Measurements from ENCODE around the gene MRAP. TPM values are rescaled to one million over a fixed set of nuclear protein-coding genes. Genes with fewer than 3 reads are reported as not detected.
"Not testable (repeated sequence)": the region's sequence is repeated elsewhere in the genome, so short reads cannot be mapped to it uniquely, and the experiment has no call there.

MRAP gene
- total RNA-seq (2014; rRNA removed; shearing (Covaris generic); ENCODE audit: low replicate concordance) = not detected in 2 replicates

GRCh38 chr21:32298658-32299081 lies at the start of gene MRAP:
TSS of gene MRAP (plus strand) at chr21:32298855. CDS start at chr21:32298972, 117 bp downstream.
- no peak for DNase-seq (ENCODE audit: low read depth)
- in situ Hi-C loops (cut with HindIII; ENCODE audit: low pct_unique_long_range_greater_than_20kb, low sequenced_read_pairs) = no loop called here

GRCh38 chr21:32249511-32250280 lies 49.0 kb upstream of the MRAP start:
- no peak for DNase-seq (ENCODE audit: low read depth)
- in situ Hi-C loops (cut with HindIII; ENCODE audit: low pct_unique_long_range_greater_than_20kb, low sequenced_read_pairs) = no loop called here

- no peak for DNase-seq (ENCODE audit: low read depth)
- in situ Hi-C loops (cut with HindIII; ENCODE audit: low pct_unique_long_range_greater_than_20kb, low sequenced_read_pairs) = no loop called here
Measured at GRCh38 chr21:32252136-32252535, 46.5 kb upstream of the MRAP start.

GRCh38 chr21:32253215-32253641 lies 45.4 kb upstream of the MRAP start:
- DNase-seq (ENCODE audit: low read depth) = no peak
- in situ Hi-C loops (cut with HindIII; ENCODE audit: low pct_unique_long_range_greater_than_20kb, low sequenced_read_pairs) = no loop called here

- in situ Hi-C loops (cut with HindIII; ENCODE audit: low pct_unique_long_range_greater_than_20kb, low sequenced_read_pairs) = no loop called here
- peak; percentile 55 for DNase-seq (ENCODE audit: low read depth)
Measured at GRCh38 chr21:32256251-32256650, 42.4 kb upstream of the MRAP start.

GRCh38 chr21:32256873-32257620 lies 41.6 kb upstream of the MRAP start:
- in situ Hi-C loops (cut with HindIII; ENCODE audit: low pct_unique_long_range_greater_than_20kb, low sequenced_read_pairs) = no loop called here
- peak; percentile 89 for DNase-seq (ENCODE audit: low read depth)

GRCh38 chr21:32257962-32258785 lies 40.5 kb upstream of the MRAP start:
- in situ Hi-C loops (cut with HindIII; ENCODE audit: low pct_unique_long_range_greater_than_20kb, low sequenced_read_pairs) = no loop called here
- DNase-seq (ENCODE audit: low read depth) = peak; percentile 81

- DNase-seq (ENCODE audit: low read depth); in situ Hi-C loops (cut with HindIII; ENCODE audit: low pct_unique_long_range_greater_than_20kb, low sequenced_read_pairs): not testable (repeated sequence)
Measured at GRCh38 chr21:32258786-32259048, 39.9 kb upstream of the MRAP start.

- in situ Hi-C loops (cut with HindIII; ENCODE audit: low pct_unique_long_range_greater_than_20kb, low sequenced_read_pairs) = no loop called here
Measured at GRCh38 chr21:32260130-32260529, 38.5 kb upstream of the MRAP start.

GRCh38 chr21:32261929-32262328 lies 36.7 kb upstream of the MRAP start:
- DNase-seq (ENCODE audit: low read depth) = no peak
- in situ Hi-C loops (cut with HindIII; ENCODE audit: low pct_unique_long_range_greater_than_20kb, low sequenced_read_pairs) = no loop called here

More at GRCh38 chr21:32260130-32260529, 38.5 kb upstream of the MRAP start:
- DNase-seq (ENCODE audit: low read depth) = no peak

GRCh38 chr21:32265321-32265720 lies 33.3 kb upstream of the MRAP start:
- in situ Hi-C loops (cut with HindIII; ENCODE audit: low pct_unique_long_range_greater_than_20kb, low sequenced_read_pairs); DNase-seq (ENCODE audit: low read depth): not testable (repeated sequence)

GRCh38 chr21:32270748-32271147 lies 27.9 kb upstream of the MRAP start:
- no peak for DNase-seq (ENCODE audit: low read depth)
- in situ Hi-C loops (cut with HindIII; ENCODE audit: low pct_unique_long_range_greater_than_20kb, low sequenced_read_pairs) = no loop called here

GRCh38 chr21:32276671-32277070 lies 22.0 kb upstream of the MRAP start:
- in situ Hi-C loops (cut with HindIII; ENCODE audit: low pct_unique_long_range_greater_than_20kb, low sequenced_read_pairs) = no loop called here
- DNase-seq (ENCODE audit: low read depth) = no peak

GRCh38 chr21:32278103-32278502 lies 20.6 kb upstream of the MRAP start:
- peak; percentile 12 for DNase-seq (ENCODE audit: low read depth)
- in situ Hi-C loops (cut with HindIII; ENCODE audit: low pct_unique_long_range_greater_than_20kb, low sequenced_read_pairs) = no loop called here

GRCh38 chr21:32278518-32279376 lies 19.9 kb upstream of the MRAP start, which contains the start of gene MIS18A:
TSS of gene MIS18A (minus strand) at chr21:32279049. CDS start at chr21:32279014, 35 bp downstream.
- peak; percentile 97 for DNase-seq (ENCODE audit: low read depth)
- in situ Hi-C loops (cut with HindIII; ENCODE audit: low pct_unique_long_range_greater_than_20kb, low sequenced_read_pairs) = no loop called here

GRCh38 chr21:32279377-32279680 lies 19.3 kb upstream of the MRAP start:
- in situ Hi-C loops (cut with HindIII; ENCODE audit: low pct_unique_long_range_greater_than_20kb, low sequenced_read_pairs) = no loop called here
- no peak for DNase-seq (ENCODE audit: low read depth)

- DNase-seq (ENCODE audit: low read depth) = no peak
- in situ Hi-C loops (cut with HindIII; ENCODE audit: low pct_unique_long_range_greater_than_20kb, low sequenced_read_pairs) = no loop called here
Measured at GRCh38 chr21:32281531-32281930, 17.1 kb upstream of the MRAP start.

GRCh38 chr21:32282992-32283391 lies 15.7 kb upstream of the MRAP start:
- no peak for DNase-seq (ENCODE audit: low read depth)
- in situ Hi-C loops (cut with HindIII; ENCODE audit: low pct_unique_long_range_greater_than_20kb, low sequenced_read_pairs) = no loop called here
